Inflammatory macrophage treated with lipopolysaccharide for 4 hours (primary cell): ENCODE measurements around the gene LGALS8.

Experiments
- DNase-seq: peaks from one replicate; pipeline ENCODE4 v3.0.0-alpha.2; 2020

Gene LGALS8

DNA sequence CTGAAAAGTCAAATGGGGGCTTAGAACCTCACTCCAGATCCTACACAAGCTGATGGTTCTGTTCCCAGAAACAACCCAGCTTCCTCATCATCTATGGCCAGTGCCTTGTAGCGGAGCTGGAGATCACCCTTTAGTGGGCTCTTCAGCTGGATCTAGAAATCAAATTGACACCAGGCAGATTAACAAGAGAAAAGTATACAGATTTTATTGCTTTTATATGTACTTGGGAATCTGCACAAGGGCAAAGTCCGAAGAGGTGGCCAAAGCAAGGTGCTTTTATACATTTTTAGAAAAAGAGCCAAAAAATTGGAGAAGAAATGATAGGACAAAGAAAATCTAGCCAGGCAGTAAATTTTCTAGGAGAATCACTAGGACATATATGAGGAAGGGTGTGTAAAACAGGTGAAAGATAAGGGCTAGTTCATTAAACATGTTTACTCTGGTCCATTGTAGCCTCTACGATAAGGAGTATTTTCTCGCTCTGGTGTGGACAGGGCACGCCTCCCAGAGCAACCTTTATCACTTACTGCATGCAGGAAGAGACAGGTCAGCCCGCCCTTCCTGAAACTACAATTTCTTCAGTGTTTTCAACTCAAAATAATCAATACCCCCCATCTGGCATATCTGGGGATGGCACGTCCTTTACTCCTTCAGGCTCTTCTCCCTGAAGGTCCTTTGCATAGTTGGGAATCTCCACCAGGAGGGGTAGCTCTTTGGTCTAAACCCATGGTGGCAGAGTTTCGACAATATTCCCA lies 14.0 kb upstream of the LGALS8 start:
- DNase-seq = no peak

DNA sequence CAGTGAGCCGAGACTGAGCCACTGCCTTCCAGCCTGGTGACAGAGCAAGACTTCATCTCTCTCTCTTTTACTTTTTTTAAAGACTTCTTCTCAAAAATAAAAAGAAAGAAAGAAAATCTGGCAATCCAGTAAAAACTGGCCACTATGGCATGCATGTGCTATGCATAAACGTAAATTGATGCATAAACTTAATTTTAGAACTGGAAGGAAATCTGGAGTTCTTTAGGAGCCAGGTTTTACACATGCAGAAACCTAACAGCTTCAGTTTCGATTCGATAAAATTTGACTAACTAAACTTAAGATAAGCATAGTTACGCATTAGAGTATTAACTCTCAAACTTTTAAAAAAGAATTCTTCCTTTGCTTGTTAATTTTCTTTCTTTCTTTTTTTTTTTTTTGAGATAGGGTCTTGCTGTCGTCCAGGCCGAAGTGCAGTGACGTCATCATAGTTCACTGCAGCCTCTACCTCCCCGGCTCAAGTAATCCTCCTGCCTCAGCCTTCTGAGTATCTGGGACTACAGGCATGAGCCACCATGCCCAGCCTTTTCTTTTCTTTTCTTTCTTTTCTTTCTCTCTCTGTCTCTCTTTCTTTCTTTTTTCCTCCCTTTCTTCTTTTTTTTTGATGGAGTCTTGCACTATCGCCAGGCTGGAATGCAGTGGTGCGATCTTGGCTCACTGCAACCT lies 11.9 kb upstream of the LGALS8 start:
- DNase-seq = no peak

DNA sequence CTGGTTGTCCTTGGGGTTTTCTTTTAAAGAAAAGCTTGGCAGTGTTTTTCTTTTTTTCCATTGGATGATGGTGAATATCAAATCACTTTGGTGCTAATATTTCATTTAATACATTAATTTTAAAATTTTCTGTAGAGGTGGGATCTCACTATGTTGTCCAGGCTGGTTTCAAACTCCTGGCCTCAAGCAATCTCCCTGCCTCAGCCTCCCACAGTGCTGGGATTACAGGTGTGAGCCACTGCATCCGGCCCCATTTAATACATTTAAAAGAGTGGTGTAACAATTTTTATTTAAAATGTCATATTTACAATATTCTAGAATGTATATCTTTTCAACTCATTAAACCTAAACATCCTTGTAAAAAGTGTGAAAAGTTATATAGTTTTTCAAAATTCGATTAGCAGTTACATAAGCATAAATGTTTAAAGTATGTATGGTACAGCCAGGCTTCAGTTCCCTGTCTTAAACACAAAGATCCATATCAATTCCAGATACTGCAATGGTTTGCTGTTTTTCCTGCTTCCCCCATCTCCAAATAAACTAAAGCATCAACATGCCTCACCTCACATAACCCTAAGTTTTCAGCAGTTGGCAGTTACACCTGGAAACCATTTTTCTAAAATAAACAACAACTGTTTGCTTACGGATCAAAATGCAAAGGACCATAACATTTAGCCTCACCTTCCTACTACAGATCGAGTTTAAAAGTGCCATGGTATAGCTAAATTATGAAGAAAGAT lies 8.9 kb upstream of the LGALS8 start:
- DNase-seq = no peak

DNA sequence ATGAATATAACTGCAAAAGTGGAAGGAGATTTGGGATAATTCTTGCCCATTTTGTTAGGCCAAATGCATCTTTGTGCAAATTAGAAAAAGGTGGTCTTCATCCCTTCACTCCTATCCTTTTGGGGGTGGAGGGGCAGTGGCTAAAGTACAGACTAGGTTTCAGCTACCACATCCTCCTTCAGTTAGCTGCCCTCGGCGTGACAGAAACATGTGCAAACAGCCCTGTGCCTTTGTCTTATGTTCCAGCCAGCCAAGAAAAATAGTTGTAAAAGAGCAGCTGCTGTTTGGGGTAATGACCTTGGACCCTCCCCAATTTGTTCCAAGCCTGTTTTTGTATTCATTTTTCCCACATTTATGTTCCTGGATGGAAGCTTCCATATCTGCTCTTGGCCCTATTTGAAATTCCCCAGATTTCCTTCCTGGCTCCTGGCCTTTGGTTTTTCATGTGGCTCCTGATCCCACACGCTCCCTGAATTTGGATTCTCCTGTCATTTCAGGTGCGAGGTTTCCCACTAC lies 8.3 kb upstream of the LGALS8 start:
- no peak for DNase-seq

DNA sequence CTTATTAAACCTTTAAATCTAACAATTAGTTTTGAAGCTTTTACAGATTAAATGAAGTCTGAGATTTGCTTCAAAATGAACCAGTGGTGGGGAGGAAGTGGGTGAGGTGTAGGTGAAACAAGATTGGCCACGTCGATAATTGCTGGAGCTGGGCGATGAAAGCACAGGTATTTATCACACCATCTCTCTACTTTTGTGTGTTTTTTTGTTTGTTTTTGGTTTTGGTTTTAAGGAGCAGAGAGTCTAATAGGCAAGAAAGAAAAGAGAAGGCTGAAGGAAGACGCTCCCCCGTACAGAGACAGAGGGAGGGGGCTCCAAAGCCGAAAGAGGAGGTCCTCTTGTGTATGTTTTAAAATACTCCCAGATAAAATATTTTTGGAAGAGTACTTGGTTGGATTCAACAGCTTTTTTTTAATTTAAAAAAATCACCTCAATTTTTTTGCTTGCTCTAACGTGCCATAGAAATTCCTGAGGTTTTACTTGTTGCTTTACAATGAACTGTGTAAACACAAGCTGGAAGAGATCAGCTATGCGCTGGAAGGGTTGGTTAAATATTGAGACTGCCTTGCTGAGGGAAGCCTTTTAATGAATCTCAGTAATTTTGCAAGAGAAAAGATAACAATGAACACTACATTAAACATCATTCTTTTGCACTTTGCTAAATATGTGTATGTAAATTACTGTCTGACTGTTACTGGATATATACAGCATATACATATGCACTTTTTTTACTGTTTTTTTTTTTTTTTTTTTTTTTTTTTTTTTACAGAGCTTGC lies 6.7 kb upstream of the LGALS8 start:
- DNase-seq = no peak

DNA sequence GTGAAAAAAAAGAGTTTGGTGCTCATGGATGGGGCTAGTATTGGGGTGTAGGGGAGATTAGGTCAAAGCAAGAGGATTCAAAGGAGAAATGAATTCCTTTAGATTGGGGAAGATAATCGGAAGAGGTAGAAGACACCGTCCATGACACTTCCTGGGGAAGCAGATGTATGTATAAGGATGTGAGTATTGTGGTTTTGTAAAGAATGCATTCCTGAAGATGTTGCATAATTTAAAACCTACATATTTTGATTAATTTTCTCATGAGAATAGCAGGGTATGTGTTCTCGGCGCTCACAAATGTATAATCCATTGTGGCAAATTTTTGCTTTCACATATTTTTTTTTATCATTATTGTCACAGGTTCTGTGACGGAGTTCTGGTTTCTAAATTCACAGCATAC lies 5.5 kb upstream of the LGALS8 start:
- DNase-seq = no peak

DNA sequence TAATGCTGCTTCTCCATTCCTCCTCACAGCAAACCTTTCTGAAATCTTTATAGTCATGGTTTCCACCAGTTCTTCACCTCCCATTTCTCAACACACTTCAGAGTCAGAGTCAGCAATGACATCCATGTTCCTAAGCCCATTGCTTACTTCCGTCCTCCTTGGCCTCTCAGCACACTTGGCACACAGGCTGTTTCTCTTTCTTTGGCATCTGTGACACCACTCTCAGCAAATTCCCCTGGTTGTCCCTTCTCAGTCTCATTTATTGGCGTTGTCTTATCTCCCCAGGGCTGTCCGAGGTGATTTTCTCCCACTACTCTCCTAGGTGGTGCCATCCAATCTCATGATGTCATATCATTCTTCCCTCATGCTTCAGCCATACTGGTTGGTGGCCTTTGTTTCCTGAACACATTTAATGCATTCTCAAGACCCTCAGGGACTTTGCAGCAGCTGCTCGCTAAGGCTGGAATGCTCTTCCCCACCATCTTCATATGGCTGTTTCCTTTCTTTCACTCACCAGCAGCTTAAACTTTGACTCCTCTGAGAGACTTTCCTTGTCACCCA lies 3.3 kb upstream of the LGALS8 start:
- no peak for DNase-seq

DNA sequence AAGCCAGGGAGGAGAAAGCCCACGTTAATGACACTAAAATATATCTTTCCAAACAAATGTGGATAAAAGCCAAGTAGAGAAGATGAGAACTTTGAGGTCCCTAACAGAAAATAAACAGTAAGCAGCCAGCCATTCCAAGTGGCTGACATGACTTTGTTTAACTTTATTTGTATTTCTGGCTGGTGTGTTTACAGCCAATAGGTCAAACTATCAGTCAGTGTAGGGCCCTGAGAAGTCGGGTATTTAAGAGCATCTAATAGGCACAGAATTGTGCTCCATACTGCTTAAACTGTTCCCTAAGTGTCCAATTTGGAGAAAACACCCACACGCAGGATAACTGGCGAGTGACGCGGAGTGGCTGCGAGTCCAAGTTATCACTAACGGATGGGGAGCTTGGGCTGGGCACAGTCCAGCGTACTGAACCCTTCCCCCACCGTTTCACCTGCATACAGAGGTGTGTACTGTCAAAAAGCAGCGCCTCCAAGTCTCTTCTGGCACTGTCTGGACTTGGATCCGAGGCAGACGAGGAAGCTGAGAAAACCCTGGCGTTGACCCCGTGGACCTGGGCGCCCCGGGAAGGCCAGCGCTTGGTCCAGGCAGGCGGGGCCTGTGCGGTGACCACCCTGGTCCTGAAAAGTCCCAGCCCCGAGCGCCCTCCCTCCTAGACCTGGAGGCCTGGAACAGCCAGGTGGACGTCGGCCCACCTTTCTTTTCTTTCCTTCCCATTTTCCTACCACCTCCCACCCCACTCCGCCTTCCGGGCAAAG lies 662 bp upstream of the LGALS8 start:
- DNase-seq = no peak

DNA sequence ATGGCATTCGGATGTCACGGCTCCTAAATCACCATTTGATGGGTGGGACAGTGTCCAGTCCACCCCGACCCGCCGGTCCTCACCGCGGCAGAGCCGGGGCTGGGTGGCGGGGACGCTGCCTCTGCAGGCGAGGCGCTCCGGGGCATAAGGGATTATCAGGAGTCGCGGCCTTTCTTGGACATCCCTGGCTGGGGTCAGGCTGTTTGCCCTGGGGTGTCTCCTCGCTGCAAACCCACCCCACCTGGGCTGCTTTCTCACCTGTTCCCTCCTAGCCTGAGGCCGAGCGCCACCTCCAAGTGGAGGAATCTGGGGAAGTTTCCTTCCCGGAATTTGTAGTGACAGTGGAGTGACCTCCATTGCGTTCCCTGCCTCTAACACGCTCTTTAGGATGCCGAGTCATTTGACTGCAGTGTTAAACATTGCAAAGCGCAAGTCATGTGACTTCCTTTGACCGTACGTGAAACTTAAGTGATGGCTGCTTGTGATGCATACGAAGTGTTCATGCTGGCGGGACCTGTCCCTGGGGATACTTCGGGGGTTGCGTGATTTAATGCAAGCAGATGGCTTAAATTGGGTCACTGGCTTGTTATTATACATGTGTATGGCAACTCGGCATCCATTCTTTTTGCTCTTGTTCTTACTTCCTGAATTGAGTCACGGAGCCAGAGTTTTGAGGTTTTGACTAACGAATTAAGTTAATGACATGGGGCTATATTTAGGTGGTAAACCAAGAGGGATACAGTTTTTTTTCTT lies 536 bp downstream of the LGALS8 start:
- DNase-seq = peak; percentile 92

DNA sequence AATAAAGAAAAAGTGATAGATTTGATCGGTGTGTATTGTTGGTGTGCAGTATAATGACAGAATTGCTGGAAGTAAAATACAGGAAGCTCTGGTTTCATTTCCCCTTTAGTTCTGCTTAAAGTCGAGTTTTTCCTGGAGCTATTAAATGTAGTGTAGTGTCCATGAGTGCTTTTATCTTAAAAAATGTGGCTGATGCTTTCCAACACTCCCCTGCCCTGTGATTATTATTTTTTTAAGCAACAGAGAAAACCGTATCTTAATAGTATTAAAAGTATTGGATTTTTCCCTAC lies 1.1 kb downstream of the LGALS8 start:
- peak; percentile 73 for DNase-seq

DNA sequence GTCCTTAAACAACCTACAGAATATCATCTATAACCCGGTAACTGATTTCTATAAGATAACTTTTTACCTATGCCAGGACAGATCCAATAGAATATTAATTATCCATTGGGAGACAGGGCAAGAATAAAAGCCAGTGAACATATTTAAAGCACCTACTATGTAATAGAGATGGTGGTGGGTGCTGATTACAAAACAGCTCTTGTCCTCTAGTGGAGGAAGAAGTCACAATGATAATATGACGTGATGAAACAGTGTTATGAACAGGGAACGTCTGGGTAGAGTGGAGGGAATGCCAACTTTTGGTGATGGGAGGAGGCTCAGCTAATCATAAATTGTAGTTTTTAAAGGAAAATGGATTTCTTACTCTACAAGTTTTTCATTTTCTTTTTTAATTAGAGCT lies 2.3 kb downstream of the LGALS8 start:
- DNase-seq = peak; percentile 4

DNA sequence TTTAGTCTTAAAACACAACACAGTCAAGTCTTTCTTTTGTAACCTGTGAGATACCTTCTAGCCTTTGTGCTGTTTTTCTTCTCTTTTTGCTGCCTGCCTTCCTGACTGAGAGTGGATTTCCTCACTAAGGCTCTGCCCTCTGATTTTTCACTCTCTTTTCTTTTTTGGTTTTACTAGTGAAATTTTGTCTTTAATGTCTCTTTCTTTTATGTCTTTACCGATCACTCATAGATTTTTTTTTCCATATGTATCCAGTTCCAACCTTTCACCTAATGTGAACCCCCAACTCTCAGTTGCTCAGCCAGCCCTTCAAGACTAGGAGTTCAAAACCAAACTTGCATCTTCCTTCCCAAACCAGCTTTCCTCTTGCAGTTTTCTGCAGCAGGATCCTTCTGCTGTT lies 6.5 kb downstream of the LGALS8 start:
- no peak for DNase-seq

DNA sequence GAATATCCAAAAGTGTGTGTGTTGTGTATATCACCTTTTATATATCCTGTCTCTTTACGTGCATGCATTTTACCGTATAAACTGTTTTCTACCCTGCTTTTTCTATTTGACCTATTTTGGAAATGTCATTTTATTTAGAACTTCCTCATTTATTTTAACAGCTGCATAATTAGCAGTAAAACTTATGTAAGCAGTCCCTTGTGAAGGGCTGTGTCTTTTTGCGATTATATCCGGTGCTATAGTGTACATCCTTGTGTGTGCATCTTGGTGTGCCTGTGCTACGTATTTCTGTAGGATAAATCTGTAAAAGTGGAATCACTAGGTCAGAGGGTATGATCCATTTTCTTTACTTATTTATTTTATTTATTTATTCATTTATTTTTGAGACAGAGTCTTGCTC lies 7.2 kb downstream of the LGALS8 start:
- DNase-seq = peak; percentile 25

DNA sequence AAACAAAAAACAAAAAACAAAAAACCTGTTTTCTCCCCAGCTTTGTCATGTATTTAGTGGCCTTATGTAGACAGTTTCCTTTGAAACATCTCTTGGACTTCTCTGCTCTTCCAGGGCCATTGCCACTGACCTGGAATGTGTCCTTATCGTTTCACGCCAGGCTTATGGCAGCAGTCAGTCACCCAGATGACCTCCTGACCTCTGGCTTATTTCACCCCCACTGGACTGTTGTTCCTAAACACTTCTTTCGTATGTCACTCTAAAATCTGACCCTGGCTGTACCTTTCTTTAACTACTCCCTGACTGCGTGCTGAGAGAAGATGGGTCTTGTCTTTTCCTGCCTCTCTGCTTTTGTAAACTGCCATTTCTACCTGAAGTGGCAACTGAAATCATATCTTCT lies 9.1 kb downstream of the LGALS8 start:
- DNase-seq = no peak

DNA sequence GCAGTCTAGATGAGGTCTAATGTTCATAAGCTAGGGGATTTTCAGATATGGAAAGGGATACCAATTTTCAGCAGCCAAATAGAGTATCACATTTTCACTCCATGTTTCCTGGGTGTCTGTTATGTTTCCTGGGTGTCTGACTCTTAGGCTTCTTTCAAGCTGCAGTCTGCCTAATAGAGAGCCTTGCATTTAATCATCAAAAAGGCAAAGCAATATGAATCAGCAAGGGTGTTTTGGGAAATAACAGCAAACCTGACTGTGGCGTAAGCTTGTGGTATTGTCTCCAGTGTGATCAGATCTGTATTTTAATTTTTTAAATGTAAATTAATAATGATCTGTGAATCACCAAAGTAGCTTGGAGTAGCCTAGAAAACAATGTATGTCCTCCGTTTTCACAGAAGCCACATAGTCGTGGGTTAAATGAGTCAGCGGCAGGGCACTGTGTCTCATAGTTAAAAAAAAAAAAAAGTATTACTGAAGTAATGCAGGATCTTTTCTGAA lies 10.4 kb downstream of the LGALS8 start:
- peak; percentile 24 for DNase-seq

DNA sequence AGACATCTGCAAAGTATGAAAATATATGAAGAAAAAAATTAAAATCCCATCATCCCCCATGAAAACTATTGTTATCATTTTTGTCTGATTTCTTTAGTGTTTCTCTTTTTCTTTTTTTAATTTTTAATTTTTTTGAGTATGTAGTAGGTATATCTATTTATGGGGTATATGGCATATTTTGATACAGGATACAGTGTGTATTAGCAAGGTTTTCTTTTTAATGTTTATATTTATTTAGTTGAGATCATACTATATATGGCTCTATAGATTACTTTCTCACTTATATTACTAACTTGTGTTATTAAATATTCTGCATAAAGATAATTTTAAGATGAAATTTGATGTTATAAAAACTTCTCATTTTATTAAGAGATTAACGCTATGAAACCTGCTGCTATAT lies 11.4 kb downstream of the LGALS8 start:
- no peak for DNase-seq

DNA sequence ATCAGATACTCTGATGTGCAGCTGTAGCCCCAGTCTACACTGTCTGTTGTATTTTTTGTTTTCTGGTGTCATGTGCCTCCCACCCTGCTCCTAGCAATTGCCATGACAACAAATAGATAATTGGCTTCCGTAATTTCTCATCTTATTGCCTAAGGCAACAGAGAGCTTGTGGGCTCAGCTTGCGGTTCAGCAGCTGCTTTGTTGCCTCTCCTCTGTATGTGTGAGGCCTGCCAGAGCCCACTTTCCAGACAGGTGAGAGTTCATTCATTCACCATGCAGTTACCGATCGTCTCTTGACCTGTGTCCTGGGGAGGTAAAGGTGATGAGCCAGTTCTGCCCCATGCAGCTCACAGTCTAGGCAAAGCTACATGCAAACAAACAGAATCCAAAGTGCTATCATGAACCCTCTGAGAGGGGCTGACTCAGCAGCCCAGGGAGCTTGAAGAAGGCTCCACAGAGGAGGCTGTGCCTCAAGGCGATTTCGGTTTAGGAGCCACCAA lies 11.9 kb downstream of the LGALS8 start:
- DNase-seq = no peak

DNA sequence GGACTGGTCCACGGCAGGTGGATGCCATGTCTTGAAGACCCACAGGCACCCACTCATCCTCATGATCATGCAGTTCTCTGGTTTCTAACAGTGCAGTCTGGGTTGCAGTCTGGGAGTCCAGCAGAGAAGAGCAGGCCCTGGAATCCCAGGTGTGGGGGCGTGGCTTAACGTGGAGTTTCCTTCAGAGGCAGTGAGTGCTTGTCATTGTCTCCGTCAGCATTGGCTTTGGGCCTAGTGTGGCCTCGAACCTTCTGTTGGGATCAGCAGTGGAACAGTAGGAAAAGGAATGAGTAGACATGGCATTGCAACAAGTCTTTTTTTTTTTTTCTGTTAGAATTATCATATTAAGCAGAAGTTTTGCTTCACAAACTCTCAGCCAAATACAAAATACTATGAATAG lies 12.8 kb downstream of the LGALS8 start:
- DNase-seq = no peak

DNA sequence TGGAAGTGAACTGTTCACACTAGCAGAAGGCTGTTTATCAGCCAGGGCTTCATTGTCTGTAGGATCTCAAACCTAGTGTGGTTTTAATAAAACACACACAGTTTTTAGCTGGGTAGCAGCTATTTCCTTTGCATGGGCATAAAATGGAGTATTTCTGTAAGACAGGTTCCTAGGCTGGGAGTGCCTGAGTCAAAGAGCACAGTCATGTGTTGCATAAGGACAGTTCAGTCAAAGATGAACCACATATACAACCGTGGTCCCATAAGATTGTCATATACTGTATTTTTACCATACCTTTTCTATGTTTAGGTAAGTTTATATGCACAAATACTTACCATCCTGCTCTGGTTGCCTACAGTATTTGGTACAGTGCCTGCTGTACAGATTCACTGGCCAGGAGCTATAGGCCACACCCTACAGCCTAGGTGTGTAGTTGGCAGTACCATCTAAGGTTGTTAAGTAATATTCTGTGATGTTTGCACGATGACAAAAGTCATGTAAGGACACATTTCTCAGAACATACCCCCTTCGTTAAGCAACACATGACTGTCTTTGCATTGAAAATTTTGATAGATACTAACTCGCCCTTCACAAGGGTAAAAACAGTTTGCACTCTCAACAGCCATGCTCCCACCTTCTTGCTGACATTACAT lies 17.2 kb downstream of the LGALS8 start:
- no peak for DNase-seq

DNA sequence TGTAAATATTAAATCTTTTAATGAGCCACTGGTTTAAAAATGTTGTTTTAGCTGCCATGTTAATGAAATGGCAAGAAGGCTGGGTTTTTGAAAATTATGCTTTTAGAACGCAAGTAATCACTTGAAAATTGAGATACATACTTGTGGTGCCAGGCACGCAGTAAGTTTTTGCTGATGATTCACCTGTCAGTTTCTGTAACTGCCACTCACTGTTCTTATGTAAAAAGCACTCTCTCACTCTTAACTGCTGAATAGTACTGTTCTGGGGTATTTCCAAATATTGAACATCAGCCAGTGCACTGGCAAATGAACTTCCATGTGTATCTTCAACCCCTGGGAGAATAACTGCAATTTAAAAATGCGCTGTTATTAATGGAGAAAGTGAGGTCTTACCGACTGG lies 17.9 kb downstream of the LGALS8 start:
- DNase-seq = no peak
